Endothelial cell of umbilical vein (primary cell): Measurements from ENCODE around the gene CFP. TPM values are rescaled to one million over a fixed set of nuclear protein-coding genes. Genes with fewer than 3 reads are reported as not detected.

Experiments
- BruUV-seq: library from RNA; stranded (reverse); fragments of 400-500 nt; replicated peaks from 2 replicates; lab custom pipeline; 2021; lab: Mats Ljungman, UMichigan
- CTCF ChIA-PET: fragments of 300-600, 350-600 bp; sonication (Branson Sonifier 250); formaldehyde crosslinking; loops from one replicate; lab custom pipeline; 2021; ENCODE audit warnings: antibody characterized with exemption, inconsistent platforms; lab: Charles Lee
- POLR2A ChIA-PET: fragments of 300-600, 350-600 bp; sonication (Branson Sonifier 250); formaldehyde crosslinking; loops from one replicate; lab custom pipeline; 2021; ENCODE audit warnings: antibody characterized with exemption, inconsistent platforms; lab: Charles Lee
- DNase-seq: peaks from one replicate; pipeline ENCODE4 v3.0.0-alpha.2; 2011; ENCODE audit warnings: low read depth, low spot score
- FAIRE-seq: peaks from 2 replicates; lab custom pipeline; 2011; peaks lifted over from hg19 to GRCh38; lab: Jason Lieb, UNC
- H2AFZ ChIP-seq: 2 replicates; pipeline ENCODE4 v1.6.0; 2012; ENCODE audit warnings: low read depth, low read length, control low read depth, inconsistent platforms
- H3K27ac ChIP-seq: 2 replicates; pipeline ENCODE4 v1.5.1; 2011; ENCODE audit warnings: low read depth, mild to moderate bottlenecking, control low read depth, low read length, moderate library complexity; ENCODE audit not compliant: insufficient read depth
- H3K27me3 ChIP-seq, 2 experiments: 2 replicates each; pipeline versions ENCODE4 v1.6.0 to v1.6.1; 2011; ENCODE audit warnings: low read length in 2 of 2, mixed read lengths in 1 of 2; ENCODE audit not compliant: control insufficient read depth in 2 of 2, insufficient read depth in 2 of 2
- H3K36me3 ChIP-seq, 2 experiments: 2 replicates in 1 of 2; 3 replicates in 1 of 2; pipeline ENCODE4 v1.5.1; 2011; ENCODE audit warnings: low read length in 2 of 2, mild to moderate bottlenecking in 1 of 2, moderate library complexity in 1 of 2; ENCODE audit not compliant: control insufficient read depth in 2 of 2, insufficient read depth in 2 of 2; ENCODE audit errors: extremely low read depth in 1 of 2
- H3K4me1 ChIP-seq: 3 replicates; pipeline ENCODE4 v1.5.1; 2011; ENCODE audit warnings: mild to moderate bottlenecking, low read length; ENCODE audit not compliant: control insufficient read depth, insufficient read depth; ENCODE audit errors: extremely low read depth
- H3K4me2 ChIP-seq: 2 replicates; pipeline ENCODE4 v1.6.1; 2011; ENCODE audit warnings: low read length, control low read depth, mixed read lengths; ENCODE audit not compliant: insufficient read depth
- H3K4me3 ChIP-seq, 3 experiments: fragments of 200-600 bp in 1 of 3; sonication (generic), shearing (Covaris generic) in 1 of 3; replicated peaks in 1 of 3; 2 replicates each; pipeline ENCODE4 v1.5.1; 2011 to 2016; ENCODE audit warnings: control low read depth in 3 of 3, low read length in 3 of 3, mild to moderate bottlenecking in 2 of 3, inconsistent platforms in 1 of 3, low read depth in 1 of 3, moderate library complexity in 1 of 3; ENCODE audit not compliant: insufficient read depth in 1 of 3
- H3K79me2 ChIP-seq: 2 replicates; pipeline ENCODE4 v1.6.0; 2012; ENCODE audit warnings: low read length, inconsistent platforms; ENCODE audit not compliant: control insufficient read depth, insufficient read depth
- H3K9ac ChIP-seq: replicated peaks from 2 replicates; pipeline ENCODE3; 2011; ENCODE audit warnings: low read length, control low read depth; ENCODE audit not compliant: insufficient read depth; ENCODE audit errors: extremely low read depth
- H3K9me1 ChIP-seq: replicated peaks from 3 replicates; pipeline ENCODE4 v1.6.0; 2011; ENCODE audit warnings: mild to moderate bottlenecking, low read length; ENCODE audit not compliant: control insufficient read depth, insufficient read depth; ENCODE audit errors: extremely low read depth
- H3K9me3 ChIP-seq: replicated peaks from 2 replicates; pipeline ENCODE4 v1.5.1; 2012; ENCODE audit warnings: low read length, inconsistent platforms; ENCODE audit not compliant: control insufficient read depth, insufficient read depth
- H4K20me1 ChIP-seq: replicated peaks from 2 replicates; pipeline ENCODE3; 2011; ENCODE audit warnings: mild to moderate bottlenecking, low read length; ENCODE audit not compliant: control insufficient read depth, insufficient read depth; ENCODE audit errors: extremely low read depth
- EZH2 ChIP-seq: IDR thresholded peaks from 2 replicates; pipeline ENCODE4 v1.6.1; 2012; ENCODE audit warnings: borderline replicate concordance, low read depth, mild to moderate bottlenecking, moderate library complexity, low read length, inconsistent platforms; ENCODE audit not compliant: severe bottlenecking
- FOS ChIP-seq: IDR thresholded peaks from 2 replicates; pipeline ENCODE4 v1.6.1; 2011; ENCODE audit warnings: mild to moderate bottlenecking, low read length, moderate library complexity, borderline replicate concordance; ENCODE audit not compliant: insufficient read depth
- GATA2 ChIP-seq: IDR thresholded peaks from 2 replicates; pipeline ENCODE4 v1.7.0; 2011; ENCODE audit warnings: low read depth, mild to moderate bottlenecking, moderate library complexity, mixed read lengths, low read length; ENCODE audit not compliant: insufficient read length, insufficient read depth
- JUN ChIP-seq: IDR thresholded peaks from 2 replicates; pipeline ENCODE4 v1.6.1; 2011; ENCODE audit warnings: borderline replicate concordance, low read depth; ENCODE audit not compliant: insufficient read length, insufficient read depth
- MAX ChIP-seq: IDR thresholded peaks from 2 replicates; pipeline ENCODE4 v1.6.1; 2011; ENCODE audit not compliant: insufficient read depth, insufficient read length
- MYC ChIP-seq: IDR thresholded peaks from one replicate; pipeline ENCODE4 v1.6.1; 2011; ENCODE audit warnings: mild to moderate bottlenecking, low read depth, low read length
- POLR2A ChIP-seq: IDR thresholded peaks from 2 replicates; pipeline ENCODE4 v1.6.1; 2012; ENCODE audit warnings: low read depth, mild to moderate bottlenecking, control low read depth, low read length
- POLR2AphosphoS5 ChIP-seq: IDR thresholded peaks from 2 replicates; pipeline ENCODE4 v1.6.1; 2012; ENCODE audit warnings: low read depth, mild to moderate bottlenecking, control low read depth, low read length, moderate library complexity; ENCODE audit not compliant: insufficient read depth
- dilution Hi-C: fragments of 300-500 bp; cut with MboI; formaldehyde crosslinking; loops from one replicate; pipeline ENCODE4 v1.15.0; 2019; ENCODE audit warnings: low sequenced_read_pairs; ENCODE audit not compliant: extremely low pct_ligation_motif_present
- intact Hi-C: fragments of 100-400 bp; cut with micrococcal nuclease; formaldehyde crosslinking; loops from one replicate; pipeline ENCODE4 v1.10.0; 2022
- polyA plus RNA-seq, 4 experiments: library from polyadenylated mRNA; depleted of rRNA in 3 of 4; stranded (reverse) in 3 of 4; unstranded in 1 of 4; fragments of >200 nt; gene quantifications; 2 replicates each; pipeline versions ENCODE4 v1.2.1 to v1.2.3, GENCODE V29; 2011 to 2012; ENCODE audit warnings: missing spikeins in 1 of 4
- total RNA-seq: library from RNA; stranded (reverse); gene quantifications from 2 replicates; pipeline ENCODE4 v1.2.3, GENCODE V29; 2021
- TF ChIP-seq, protein P1 (sequence below), 2 donors: IDR thresholded peaks; 1 replicate in 1 of 2; 2 replicates in 1 of 2; pipeline ENCODE4 v1.5.1; 2011; ENCODE audit warnings: low read length in 2 of 2, mild to moderate bottlenecking in 2 of 2, moderate library complexity in 2 of 2, control low read depth in 1 of 2, inconsistent platforms in 1 of 2, low read depth in 1 of 2; ENCODE audit not compliant: insufficient read depth in 1 of 2; ENCODE audit errors: extremely low read depth in 1 of 2

CFP gene
- total and polyA plus RNA-seq, 2 donors (not counting 3 experiments of a cell fraction or from before 2014, with no cell fraction given): 0.69 to 1.00 TPM

- H3K4me1 ChIP-seq: no peaks in the 10 kb centered on the region
- DNase-seq (no peak), FAIRE-seq (no peak)
- H3K4me2 ChIP-seq: no peak overlapping the region
- ChIA-PET POLR2A (no interaction called here), CTCF (no interaction called here)
- TF ChIP-seq POLR2A (no peak), JUN (no peak), FOS (no peak), MYC (no peak), GATA2 (no peak), EZH2 (no peak), POLR2AphosphoS5 (no peak), MAX (no peak)
- TF ChIP-seq, protein P1, sequence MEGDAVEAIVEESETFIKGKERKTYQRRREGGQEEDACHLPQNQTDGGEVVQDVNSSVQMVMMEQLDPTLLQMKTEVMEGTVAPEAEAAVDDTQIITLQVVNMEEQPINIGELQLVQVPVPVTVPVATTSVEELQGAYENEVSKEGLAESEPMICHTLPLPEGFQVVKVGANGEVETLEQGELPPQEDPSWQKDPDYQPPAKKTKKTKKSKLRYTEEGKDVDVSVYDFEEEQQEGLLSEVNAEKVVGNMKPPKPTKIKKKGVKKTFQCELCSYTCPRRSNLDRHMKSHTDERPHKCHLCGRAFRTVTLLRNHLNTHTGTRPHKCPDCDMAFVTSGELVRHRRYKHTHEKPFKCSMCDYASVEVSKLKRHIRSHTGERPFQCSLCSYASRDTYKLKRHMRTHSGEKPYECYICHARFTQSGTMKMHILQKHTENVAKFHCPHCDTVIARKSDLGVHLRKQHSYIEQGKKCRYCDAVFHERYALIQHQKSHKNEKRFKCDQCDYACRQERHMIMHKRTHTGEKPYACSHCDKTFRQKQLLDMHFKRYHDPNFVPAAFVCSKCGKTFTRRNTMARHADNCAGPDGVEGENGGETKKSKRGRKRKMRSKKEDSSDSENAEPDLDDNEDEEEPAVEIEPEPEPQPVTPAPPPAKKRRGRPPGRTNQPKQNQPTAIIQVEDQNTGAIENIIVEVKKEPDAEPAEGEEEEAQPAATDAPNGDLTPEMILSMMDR (IDR thresholded peaks at IDR 0.05; ENCODE audit: extremely low read depth in 1 of 2, insufficient read depth in 1 of 2, low read depth in 1 of 2, low read length in 2 of 2): no peak
- no peak overlapping the region for H3K4me3 ChIP-seq
- no peaks in the 10 kb centered on the region for H3K9me3 ChIP-seq
- H3K36me3 ChIP-seq: peaks cover 0 to 11% of the 10 kb centered on the region in 2 experiments
- dilution Hi-C loops: no loop called here
- H3K9me1 ChIP-seq: no peaks in the 10 kb centered on the region
- H3K9ac ChIP-seq: no peak overlapping the region
- H3K79me2 ChIP-seq: no peaks in the 10 kb centered on the region
- intact Hi-C loops: loop anchor here (5.0 kb wide), 2 partner anchors 57 to 447 kb away; partner anchors contain the start of genes TIMP1 and UBA1
- H3K27me3 ChIP-seq: no peaks in the 10 kb centered on the region
- BruUV-seq: no TSS peak
- no peaks in the 10 kb centered on the region for H4K20me1 ChIP-seq
- H3K27ac ChIP-seq: no peak overlapping the region
- H2AFZ ChIP-seq: no peak overlapping the region
Observed at GRCh38 chrX:47638816-47639215, 9.1 kb upstream of the CFP start.
